ENCODE measurements around the gene ULK2.
"Not testable (repeated sequence)": the region's sequence is repeated elsewhere in the genome, so short reads cannot be mapped to it uniquely, and the experiment has no call there.

The ULK2 gene

GRCh38 chr17:19867329-19868078 lies at the start of gene ULK2:
ULK2 (minus strand) TSS chr17:19867936; CDS start chr17:19867417, 519 bp downstream.
- DNase-seq (ENCODE audit: low read depth in 2 of 3, low spot score in 1 of 3) = peak; percentile 12 to 51 (median 24)

DNA sequence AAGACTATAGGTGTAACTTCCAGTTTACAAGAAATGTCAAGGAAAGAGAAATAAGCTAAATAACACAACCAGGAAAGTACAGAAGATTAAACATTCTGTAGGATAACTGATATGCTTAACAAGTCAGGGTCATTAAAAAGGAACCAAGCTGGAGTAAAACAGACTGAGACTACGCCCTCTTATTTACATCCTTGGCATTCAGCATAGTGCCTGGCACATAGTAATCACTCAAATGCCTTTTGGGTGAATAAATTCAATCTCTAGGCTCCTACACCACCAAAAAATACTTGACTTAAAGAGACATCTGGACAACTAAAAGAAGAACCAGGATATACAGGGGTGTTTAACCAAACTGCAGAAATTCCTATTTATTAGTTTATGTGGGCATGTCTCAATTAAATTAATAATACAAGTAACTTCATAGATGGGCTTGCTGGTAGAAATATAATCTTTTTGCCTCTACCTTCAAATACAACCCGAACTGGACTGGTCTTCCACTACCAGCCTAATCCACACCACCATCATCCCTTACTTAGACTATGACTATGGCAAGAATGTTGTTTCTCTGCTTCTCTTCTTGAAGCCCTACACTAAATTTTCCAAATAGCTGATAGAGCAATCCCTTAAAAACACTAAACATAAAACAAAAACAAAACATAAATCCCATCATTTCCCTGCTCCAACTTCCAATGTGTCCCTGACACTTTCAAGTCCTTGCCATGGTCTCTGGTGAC lies 47.7 kb upstream of the ULK2 start:
- no peak for DNase-seq (ENCODE audit: low read depth in 2 of 3, low spot score in 1 of 3)

GRCh38 chr17:19911033-19911432 lies 43.3 kb upstream of the ULK2 start:
- DNase-seq (ENCODE audit: low read depth in 2 of 3, low spot score in 1 of 3) = no peak

GRCh38 chr17:19909139-19909538 lies 41.4 kb upstream of the ULK2 start:
- no peak for DNase-seq (ENCODE audit: low read depth in 2 of 3, low spot score in 1 of 3)

- DNase-seq (ENCODE audit: low read depth in 2 of 3, low spot score in 1 of 3) = no peak
These were observed 37.8 kb upstream of the ULK2 start for GRCh38 chr17:19905502-19905901.

- DNase-seq (ENCODE audit: low read depth in 2 of 3, low spot score in 1 of 3) = no peak
These were observed 37.2 kb upstream of the ULK2 start for GRCh38 chr17:19904924-19905323.

GRCh38 chr17:19904412-19904811 lies 36.7 kb upstream of the ULK2 start:
- no peak for DNase-seq (ENCODE audit: low read depth in 2 of 3, low spot score in 1 of 3)

GRCh38 chr17:19900809-19901208 lies 33.1 kb upstream of the ULK2 start:
- DNase-seq (ENCODE audit: low read depth in 2 of 3, low spot score in 1 of 3) = no peak

- no peak for DNase-seq (ENCODE audit: low read depth in 2 of 3, low spot score in 1 of 3)
These were observed 30.2 kb upstream of the ULK2 start for GRCh38 chr17:19897903-19898302.

- no peak for DNase-seq (ENCODE audit: low read depth in 2 of 3, low spot score in 1 of 3)
These were observed 29.5 kb upstream of the ULK2 start for GRCh38 chr17:19897090-19897837.

- no peak for DNase-seq (ENCODE audit: low read depth in 2 of 3, low spot score in 1 of 3)
These were observed 28.9 kb upstream of the ULK2 start for GRCh38 chr17:19896679-19897078.

GRCh38 chr17:19890554-19890953 lies 22.8 kb upstream of the ULK2 start:
- DNase-seq (ENCODE audit: low read depth in 2 of 3, low spot score in 1 of 3) = not testable (repeated sequence)

- not testable (repeated sequence) for DNase-seq (ENCODE audit: low read depth in 2 of 3, low spot score in 1 of 3)
These were observed 22.3 kb upstream of the ULK2 start for GRCh38 chr17:19890001-19890400.

DNA sequence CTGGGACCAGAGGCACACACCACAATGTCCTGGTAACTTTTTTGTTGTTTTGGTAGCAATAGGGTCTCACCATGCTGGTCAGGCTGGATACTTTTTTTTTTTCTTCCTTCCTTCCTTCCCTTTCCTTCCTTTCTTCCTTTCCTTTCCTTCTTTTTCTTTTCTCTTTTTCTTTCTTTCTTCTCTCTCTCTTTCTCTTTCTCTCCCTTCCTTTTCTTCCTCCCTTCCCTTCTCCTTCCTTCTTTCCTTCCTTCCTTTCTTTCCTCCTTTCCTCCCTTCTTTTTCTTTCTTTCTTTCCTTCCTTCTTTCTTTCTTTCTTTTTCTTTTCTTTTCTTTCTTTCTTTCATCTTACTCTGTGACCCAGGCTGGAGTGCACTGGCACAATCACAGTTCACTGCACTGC lies 18.4 kb upstream of the ULK2 start:
- no peak for DNase-seq (ENCODE audit: low read depth in 2 of 3, low spot score in 1 of 3)

- DNase-seq (ENCODE audit: low read depth in 2 of 3, low spot score in 1 of 3) = no peak
These were observed 15.9 kb upstream of the ULK2 start for GRCh38 chr17:19883537-19884215.

- no peak for DNase-seq (ENCODE audit: low read depth in 2 of 3, low spot score in 1 of 3)
These were observed 12.7 kb upstream of the ULK2 start for GRCh38 chr17:19880393-19880792.

DNA sequence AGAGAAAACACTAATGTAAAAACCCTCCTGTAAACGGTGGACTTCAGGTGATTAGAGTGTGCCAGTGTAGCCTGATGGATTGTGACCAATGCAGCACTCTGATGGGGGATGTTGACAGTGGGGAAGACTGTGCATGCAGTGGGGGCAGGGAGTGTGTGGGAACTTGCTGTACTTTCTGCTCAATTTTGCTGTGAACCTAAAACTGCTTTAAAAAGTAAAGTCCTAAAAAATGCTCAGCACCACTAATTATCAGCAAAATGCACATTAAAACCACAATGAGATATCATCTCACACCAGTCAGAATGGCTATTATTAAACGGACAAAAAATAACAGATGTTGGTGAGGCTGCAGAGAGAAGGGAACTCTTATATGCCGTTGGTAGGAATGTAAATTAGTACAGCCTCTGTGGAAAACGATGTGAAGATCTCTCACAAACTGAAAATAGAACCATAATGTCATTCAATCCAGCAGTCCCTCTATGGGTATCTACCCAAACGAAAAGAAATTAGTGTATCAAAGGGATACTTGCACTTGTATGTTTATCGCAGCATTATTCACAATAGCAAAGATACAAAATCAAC lies 9.7 kb upstream of the ULK2 start:
- DNase-seq (ENCODE audit: low read depth in 2 of 3, low spot score in 1 of 3) = no peak

- DNase-seq (ENCODE audit: low read depth in 2 of 3, low spot score in 1 of 3) = peak in 1 of 3 donors; percentile 14
These were observed 8.9 kb upstream of the ULK2 start for GRCh38 chr17:19876529-19877161.

GRCh38 chr17:19874256-19874655 lies 6.5 kb upstream of the ULK2 start:
- DNase-seq (ENCODE audit: low read depth in 2 of 3, low spot score in 1 of 3) = no peak

DNA sequence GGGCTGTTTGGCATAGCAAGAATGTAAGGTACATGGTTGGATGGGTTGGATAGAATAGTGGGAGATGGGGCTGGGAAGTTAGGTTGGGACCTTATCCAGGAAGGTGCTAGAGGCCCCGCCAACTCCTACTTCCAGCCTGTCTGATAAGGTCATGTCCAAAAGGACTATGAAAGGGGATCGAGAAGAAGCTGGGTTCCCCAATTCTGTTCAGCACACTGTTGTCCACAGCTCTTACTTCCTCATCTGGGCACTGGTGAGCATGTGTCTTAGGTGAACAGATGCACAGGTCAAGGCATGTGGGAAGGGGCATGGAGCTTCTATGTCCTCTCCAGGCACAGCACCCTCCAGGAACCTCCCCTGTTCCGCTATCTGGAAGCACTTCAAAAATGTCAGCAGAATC lies 5.6 kb upstream of the ULK2 start:
- no peak for DNase-seq (ENCODE audit: low read depth in 2 of 3, low spot score in 1 of 3)

DNA sequence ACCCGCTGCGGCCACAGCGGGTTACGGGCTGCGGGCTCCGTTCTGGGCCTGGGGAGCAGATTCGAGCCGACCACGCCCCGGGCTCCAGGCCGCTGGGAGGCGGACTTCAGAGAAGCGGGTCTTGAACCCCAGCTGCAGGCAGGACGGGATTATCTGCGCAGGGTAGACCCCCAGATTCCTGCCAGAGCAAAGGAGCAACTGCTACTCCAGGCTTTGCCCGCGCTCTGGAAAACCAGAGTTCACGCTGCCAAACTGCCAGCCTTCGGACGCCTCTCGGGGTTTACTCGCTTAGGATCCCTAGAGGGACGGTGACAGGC lies 301 bp upstream of the ULK2 start:
- DNase-seq (ENCODE audit: low read depth in 2 of 3, low spot score in 1 of 3) = no peak
